Measurements from ENCODE around the gene EML5. TPM values are rescaled to one million over a fixed set of nuclear protein-coding genes. Genes with fewer than 3 reads are reported as not detected.

The EML5 gene
- total RNA-seq, 3 donors from 2014 or later (not counting 1 experiment from before 2014, with no cell fraction given) = 0.68 to 1.3 (median 1.0) TPM

- no peak overlapping the region for H3K27ac Mint-ChIP-seq
- peaks cover 10 to 28% of the 10 kb centered on the region in 2 donors for H3K27me3 Mint-ChIP-seq (ENCODE audit: low read depth in 2 of 2)
- no peaks in the 10 kb centered on the region for H3K4me1 ChIP-seq (ENCODE audit: control insufficient read depth, insufficient read depth, low read length)
- ATAC-seq (no peak), DNase-seq (no peak)
- no peaks in the 10 kb centered on the region for H3K9me3 Mint-ChIP-seq
- no peak for TF ChIP-seq CTCF (IDR thresholded peaks at IDR 0.05)
- no peak overlapping the region for H3K27ac ChIP-seq (ENCODE audit: low read length)
- H3K27me3 ChIP-seq (ENCODE audit: control insufficient read depth, insufficient read depth, low read length) = no peaks in the 10 kb centered on the region
- H3K36me3 ChIP-seq (ENCODE audit: control insufficient read depth, insufficient read depth, low read length) = no peaks in the 10 kb centered on the region
- intact Hi-C loops (cut with micrococcal nuclease) = no loop called here
- H3K9me3 ChIP-seq (ENCODE audit: control insufficient read depth, insufficient read depth, low read length) = no peaks in the 10 kb centered on the region
- H3K4me3 ChIP-seq (ENCODE audit: low read length) = no peak overlapping the region
- no peaks in the 10 kb centered on the region for H3K36me3 Mint-ChIP-seq
- 88% methylated on average over 1 of the region's 1 CpG for WGBS (ENCODE audit: insufficient coverage)
- H3K4me1 Mint-ChIP-seq = no peaks in the 10 kb centered on the region
- no peak overlapping the region for H3K4me3 Mint-ChIP-seq
Measured at GRCh38 chr14:88750945-88751344, 41.8 kb downstream of the EML5 start.

- no peaks in the 10 kb centered on the region for H3K9me3 Mint-ChIP-seq
- intact Hi-C loops (cut with micrococcal nuclease) = no loop called here
- no peak overlapping the region for H3K27ac Mint-ChIP-seq
- no peak for ATAC-seq
- Histone ChIP-seq H3K27me3 (ENCODE audit: control insufficient read depth, insufficient read depth, low read length) (no peaks in the 10 kb centered on the region), H3K36me3 (ENCODE audit: control insufficient read depth, insufficient read depth, low read length) (no peaks in the 10 kb centered on the region), H3K9me3 (ENCODE audit: control insufficient read depth, insufficient read depth, low read length) (no peaks in the 10 kb centered on the region), H3K4me3 (ENCODE audit: low read length) (no peak overlapping the region), H3K27ac (ENCODE audit: low read length) (no peak overlapping the region), H3K4me1 (ENCODE audit: control insufficient read depth, insufficient read depth, low read length) (no peaks in the 10 kb centered on the region)
- no peak for DNase-seq
- no peak overlapping the region for H3K4me3 Mint-ChIP-seq
- no CpG with 5 or more reads among the region's 1 CpG for whole genome bisulfite sequencing (ENCODE audit: insufficient coverage)
- peaks cover 6 to 22% of the 10 kb centered on the region in 2 donors for H3K27me3 Mint-ChIP-seq (ENCODE audit: low read depth in 2 of 2)
- TF ChIP-seq CTCF (IDR thresholded peaks at IDR 0.05) = no peak
- H3K36me3 Mint-ChIP-seq = no peaks in the 10 kb centered on the region
- H3K4me1 Mint-ChIP-seq = no peaks in the 10 kb centered on the region
Measured at GRCh38 chr14:88750413-88750812, 42.3 kb downstream of the EML5 start.

GRCh38 chr14:88749139-88749538 is 43.6 kb downstream of the EML5 start:
- Mint-ChIP-seq H3K27ac (no peak overlapping the region), H3K4me1 (no peaks in the 10 kb centered on the region), H3K36me3 (no peaks in the 10 kb centered on the region), H3K9me3 (no peaks in the 10 kb centered on the region), H3K4me3 (no peak overlapping the region), H3K27me3 (ENCODE audit: low read depth in 2 of 2) (peaks cover 3 to 18% of the 10 kb centered on the region in 2 donors)
- H3K27ac ChIP-seq (ENCODE audit: low read length) = no peak overlapping the region
- H3K9me3 ChIP-seq (ENCODE audit: control insufficient read depth, insufficient read depth, low read length) = no peaks in the 10 kb centered on the region
- TF ChIP-seq CTCF (IDR thresholded peaks at IDR 0.05) = no peak
- intact Hi-C loops (cut with micrococcal nuclease) = no loop called here
- DNase-seq (no peak), ATAC-seq (no peak)
- no peaks in the 10 kb centered on the region for H3K36me3 ChIP-seq (ENCODE audit: control insufficient read depth, insufficient read depth, low read length)
- no peaks in the 10 kb centered on the region for H3K27me3 ChIP-seq (ENCODE audit: control insufficient read depth, insufficient read depth, low read length)
- 100% methylated on average over 1 of the region's 1 CpG for WGBS (ENCODE audit: insufficient coverage)
- no peaks in the 10 kb centered on the region for H3K4me1 ChIP-seq (ENCODE audit: control insufficient read depth, insufficient read depth, low read length)
- H3K4me3 ChIP-seq (ENCODE audit: low read length) = no peak overlapping the region

GRCh38 chr14:88748288-88748687 is 44.5 kb downstream of the EML5 start:
- H3K36me3 ChIP-seq (ENCODE audit: control insufficient read depth, insufficient read depth, low read length) = no peaks in the 10 kb centered on the region
- H3K27ac ChIP-seq (ENCODE audit: low read length) = no peak overlapping the region
- H3K9me3 ChIP-seq (ENCODE audit: control insufficient read depth, insufficient read depth, low read length) = no peaks in the 10 kb centered on the region
- Mint-ChIP-seq H3K4me1 (no peaks in the 10 kb centered on the region), H3K4me3 (no peak overlapping the region), H3K36me3 (no peaks in the 10 kb centered on the region), H3K9me3 (no peaks in the 10 kb centered on the region), H3K27ac (no peak overlapping the region), H3K27me3 (ENCODE audit: low read depth in 2 of 2) (peaks cover 3 to 18% of the 10 kb centered on the region in 2 donors)
- ATAC-seq (no peak), DNase-seq (no peak)
- H3K4me3 ChIP-seq (ENCODE audit: low read length) = no peak overlapping the region
- intact Hi-C loops (cut with micrococcal nuclease) = no loop called here
- no peaks in the 10 kb centered on the region for H3K4me1 ChIP-seq (ENCODE audit: control insufficient read depth, insufficient read depth, low read length)
- whole genome bisulfite sequencing (ENCODE audit: insufficient coverage) = no CpG with 5 or more reads among the region's 1 CpG
- no peaks in the 10 kb centered on the region for H3K27me3 ChIP-seq (ENCODE audit: control insufficient read depth, insufficient read depth, low read length)
- TF ChIP-seq CTCF (IDR thresholded peaks at IDR 0.05) = no peak
